OCI-LY7 (cell line): Measurements from ENCODE around the gene BRK1.

Source experiments
- EZH2phosphoT487 ChIP-seq: fragments of 200-600 bp; sonication (generic); IDR thresholded peaks from 2 replicates; pipeline ENCODE4 v1.6.1; 2018; ENCODE audit warnings: low read depth, borderline replicate concordance, mild to moderate bottlenecking, mixed run types, antibody characterized with exemption, low read length, moderate library complexity, mixed read lengths
- TF ChIP-seq, protein P1 (sequence below): fragments of 200-600 bp; sonication (generic); conservative IDR thresholded peaks from 2 replicates; pipeline ENCODE4 v1.5.1; 2014; ENCODE audit warnings: mild to moderate bottlenecking, antibody characterized with exemption, low read length, moderate library complexity, mixed read lengths

DNA sequence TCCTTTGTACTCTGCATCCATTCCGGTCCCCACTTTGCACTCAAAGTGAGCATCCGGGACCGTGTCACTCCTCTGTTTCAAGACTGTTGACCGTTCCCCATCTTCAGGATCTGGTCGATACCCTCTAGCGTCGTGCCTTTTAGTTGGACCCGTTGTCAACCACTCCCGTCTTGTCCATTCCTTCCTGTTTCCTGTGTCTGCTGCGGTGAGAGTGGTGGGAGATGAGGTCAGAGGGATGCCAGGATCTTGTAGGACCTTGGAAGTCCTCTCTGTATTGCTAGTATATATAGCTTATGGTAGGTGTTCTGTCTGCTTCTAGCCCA is 624 bp downstream of the BRK1 start:
- TF ChIP-seq, protein P1, sequence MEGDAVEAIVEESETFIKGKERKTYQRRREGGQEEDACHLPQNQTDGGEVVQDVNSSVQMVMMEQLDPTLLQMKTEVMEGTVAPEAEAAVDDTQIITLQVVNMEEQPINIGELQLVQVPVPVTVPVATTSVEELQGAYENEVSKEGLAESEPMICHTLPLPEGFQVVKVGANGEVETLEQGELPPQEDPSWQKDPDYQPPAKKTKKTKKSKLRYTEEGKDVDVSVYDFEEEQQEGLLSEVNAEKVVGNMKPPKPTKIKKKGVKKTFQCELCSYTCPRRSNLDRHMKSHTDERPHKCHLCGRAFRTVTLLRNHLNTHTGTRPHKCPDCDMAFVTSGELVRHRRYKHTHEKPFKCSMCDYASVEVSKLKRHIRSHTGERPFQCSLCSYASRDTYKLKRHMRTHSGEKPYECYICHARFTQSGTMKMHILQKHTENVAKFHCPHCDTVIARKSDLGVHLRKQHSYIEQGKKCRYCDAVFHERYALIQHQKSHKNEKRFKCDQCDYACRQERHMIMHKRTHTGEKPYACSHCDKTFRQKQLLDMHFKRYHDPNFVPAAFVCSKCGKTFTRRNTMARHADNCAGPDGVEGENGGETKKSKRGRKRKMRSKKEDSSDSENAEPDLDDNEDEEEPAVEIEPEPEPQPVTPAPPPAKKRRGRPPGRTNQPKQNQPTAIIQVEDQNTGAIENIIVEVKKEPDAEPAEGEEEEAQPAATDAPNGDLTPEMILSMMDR = no peak
- no peak for TF ChIP-seq EZH2phosphoT487
